NCI-H1105 treated with DMSO at 0.1 percent for 48 hours (cell line): ENCODE measurements around the gene THSD4.

Source experiments
- DNase-seq: peaks from one replicate; lab custom pipeline; 2025; lab: John Stamatoyannopoulos, UW

The THSD4 gene

GRCh38 chr15:71588746-71589145 lies 473.5 kb downstream of the THSD4 start:
- no peak for DNase-seq

- DNase-seq: no peak
Measured at GRCh38 chr15:71591057-71591456, 475.8 kb downstream of the THSD4 start.

DNA sequence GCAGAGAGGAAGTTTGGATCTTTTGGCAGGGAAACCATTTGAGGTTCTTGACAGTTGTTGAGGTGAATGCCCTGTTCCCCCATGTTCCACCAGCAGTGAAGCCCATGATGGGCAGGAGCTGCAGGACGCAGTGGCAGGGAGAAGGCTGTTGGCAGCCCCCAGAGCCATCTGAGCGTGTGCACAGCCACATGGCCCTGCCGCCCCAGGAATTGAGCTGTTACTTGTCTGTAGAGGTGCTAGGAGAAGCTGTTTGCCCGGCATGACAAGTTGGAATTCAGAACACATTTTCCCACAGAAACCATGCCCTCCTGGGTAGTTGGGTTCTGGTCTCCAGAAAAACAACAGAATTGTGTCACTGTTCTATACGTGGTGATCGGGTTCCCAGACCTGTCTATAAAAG lies 476.9 kb downstream of the THSD4 start:
- DNase-seq: no peak

DNA sequence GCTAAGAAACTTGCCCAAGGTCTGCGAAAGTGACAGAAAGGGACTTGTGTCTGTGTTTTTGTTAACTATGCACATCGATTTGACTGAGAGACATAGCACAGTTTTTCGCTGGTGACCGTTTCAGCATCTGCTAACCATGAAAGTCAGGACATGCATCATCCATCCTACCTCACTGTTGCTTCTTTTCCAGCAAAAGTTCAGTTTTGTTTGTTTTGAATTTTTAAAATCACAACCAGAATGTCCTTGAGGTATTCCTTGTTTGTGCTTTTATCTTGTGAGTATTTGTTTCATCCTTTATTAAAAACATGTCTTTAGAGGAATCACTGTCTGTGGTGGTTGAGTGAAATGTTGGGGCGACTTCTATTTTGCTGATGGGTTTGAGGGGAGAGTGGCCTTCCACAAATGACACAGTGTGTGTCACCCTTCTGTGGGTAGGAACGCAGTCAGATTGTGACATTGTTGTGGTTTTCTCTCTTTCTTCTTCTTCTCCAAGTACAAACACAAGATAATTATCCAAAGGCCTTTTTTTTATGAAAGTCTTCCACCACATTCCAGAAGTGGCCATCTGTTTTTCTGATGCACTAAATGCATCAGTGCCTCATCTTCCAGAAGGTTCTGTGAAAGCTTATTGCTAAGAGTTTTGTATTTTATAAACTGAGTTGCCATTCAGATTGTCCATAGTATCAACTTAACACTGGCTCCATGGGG lies 480.7 kb downstream of the THSD4 start:
- DNase-seq: no peak

- DNase-seq: no peak
Measured at GRCh38 chr15:71596672-71597071, 481.4 kb downstream of the THSD4 start.

DNA sequence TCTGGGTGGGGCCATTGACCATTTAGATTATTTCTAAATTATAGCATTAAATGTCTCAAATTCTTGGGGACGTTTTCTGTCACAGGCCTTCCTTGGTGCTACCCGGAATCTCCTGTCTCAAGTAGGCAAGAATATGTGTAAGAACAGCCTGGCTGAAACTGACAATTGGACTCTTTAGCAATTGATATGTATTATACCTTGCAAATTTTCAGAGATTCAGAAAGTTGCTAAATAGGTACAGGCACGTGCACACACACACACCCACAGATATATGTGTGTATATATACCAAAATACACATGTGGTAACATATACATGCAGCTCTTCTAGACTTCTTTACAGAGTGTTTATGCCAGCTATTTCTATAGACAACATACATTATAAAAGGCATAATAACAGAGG lies 481.9 kb downstream of the THSD4 start:
- no peak for DNase-seq

GRCh38 chr15:71597637-71598036 lies 482.4 kb downstream of the THSD4 start:
- no peak for DNase-seq

- DNase-seq: no peak
Measured at GRCh38 chr15:71598741-71599140, 483.5 kb downstream of the THSD4 start.

DNA sequence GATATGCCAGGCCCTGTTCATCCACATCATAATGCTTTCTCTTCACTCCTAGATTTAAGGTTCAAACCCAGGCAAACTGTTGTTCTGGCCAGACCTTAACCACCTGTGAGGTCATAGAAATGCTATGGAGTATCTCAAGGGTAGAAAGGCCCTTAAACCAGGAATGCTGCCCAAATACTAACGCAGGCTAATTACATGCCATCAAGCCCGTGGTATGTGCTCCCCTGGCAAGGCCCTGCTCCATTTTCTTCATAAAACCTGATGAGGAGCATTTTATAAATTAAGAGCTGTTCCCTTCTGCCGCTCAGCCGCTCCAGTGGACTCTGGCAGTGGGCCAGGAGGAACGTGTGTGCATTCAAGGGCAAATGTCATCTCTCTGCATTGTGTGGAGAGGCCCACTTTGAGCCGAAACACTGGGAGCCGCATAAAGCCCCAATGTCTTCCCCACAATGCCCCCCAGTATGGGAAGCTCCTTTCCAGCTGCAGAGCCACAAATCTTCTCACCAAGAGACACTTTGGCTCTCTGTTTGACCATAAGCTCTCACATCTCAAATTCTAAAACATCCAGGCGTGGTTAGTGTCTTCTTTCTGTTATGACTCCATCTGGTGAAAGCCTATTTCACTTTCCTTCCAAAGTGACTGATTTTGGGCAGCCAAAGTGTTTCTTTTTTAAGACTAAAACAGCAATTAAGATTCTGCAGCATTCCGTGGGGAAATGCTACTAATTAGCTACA lies 484.3 kb downstream of the THSD4 start:
- peak; percentile 15 for DNase-seq

DNA sequence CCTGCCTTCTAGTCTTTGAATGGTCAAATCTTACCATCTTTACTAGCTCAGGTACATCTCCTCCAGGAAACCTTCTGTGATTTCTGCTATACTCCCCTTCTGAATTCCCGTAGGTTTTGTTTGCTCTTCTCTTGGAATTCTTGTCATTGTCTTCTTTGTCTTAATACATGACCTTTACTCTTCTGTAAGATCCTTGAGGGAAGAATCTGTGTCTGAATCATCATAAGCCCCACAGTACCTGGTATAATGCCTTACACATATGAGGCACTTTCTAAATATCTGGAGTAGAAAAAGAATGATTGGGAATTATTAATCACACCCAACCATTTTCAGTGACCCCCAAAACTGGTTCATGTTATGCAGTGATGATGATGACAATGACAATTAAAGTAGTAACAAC lies 485.0 kb downstream of the THSD4 start:
- no peak for DNase-seq

DNA sequence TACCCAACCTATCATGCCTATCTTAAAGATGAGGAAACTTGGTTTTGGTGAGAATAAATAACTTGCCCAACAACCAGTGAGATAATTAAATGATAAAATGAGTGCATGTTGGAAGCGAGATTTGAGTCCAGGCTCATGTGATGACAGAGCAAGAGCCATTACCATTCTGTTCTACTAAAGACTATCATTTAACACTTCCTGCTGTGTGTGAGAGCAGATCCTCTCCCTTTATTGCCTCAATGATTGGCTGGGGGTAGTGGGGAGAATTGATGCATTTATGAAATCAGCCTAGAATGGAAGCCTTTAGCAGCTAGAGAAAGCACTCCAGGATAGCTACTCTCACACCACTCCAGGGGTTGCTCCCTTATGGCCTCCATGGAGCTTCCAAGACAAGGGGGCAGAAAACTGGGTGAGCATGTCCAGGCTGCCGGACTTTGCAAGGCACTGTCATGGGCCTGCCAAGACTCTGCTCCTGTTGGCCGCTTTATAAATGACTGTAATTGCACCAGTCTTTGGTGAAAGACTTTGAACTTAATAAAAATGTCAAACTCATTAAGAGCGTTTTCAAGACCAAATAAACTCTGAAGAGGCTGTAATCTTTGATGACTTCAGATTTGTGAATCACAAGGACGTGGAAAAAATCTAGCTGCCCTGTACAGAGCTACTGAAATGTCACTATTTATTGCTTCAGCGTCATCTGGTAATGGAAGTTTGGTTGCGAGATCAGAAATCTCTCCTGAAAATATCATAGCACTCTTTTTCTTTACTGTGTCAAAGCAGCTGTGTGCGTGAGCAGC lies 486.0 kb downstream of the THSD4 start:
- no peak for DNase-seq

GRCh38 chr15:71603379-71603778 lies 488.1 kb downstream of the THSD4 start:
- no peak for DNase-seq

DNA sequence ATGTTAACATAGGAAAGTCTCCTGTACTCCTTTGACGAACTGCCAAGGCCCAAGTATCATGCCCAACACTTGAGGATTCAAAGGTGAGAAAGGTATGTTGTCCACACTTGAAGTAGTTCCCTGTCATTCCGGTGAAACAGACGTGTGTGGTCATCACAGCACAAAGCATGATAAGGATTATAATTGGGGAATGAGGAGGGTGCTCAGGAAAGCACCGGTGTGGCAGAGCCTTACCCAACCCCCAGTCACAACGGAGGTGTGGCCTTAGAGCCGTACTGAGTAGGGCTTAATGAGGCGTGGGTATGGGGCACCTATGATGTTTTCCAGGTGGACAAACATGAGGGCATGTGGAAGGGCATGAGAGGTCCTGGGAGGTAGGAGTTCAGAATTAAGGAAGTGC lies 492.1 kb downstream of the THSD4 start:
- no peak for DNase-seq

DNA sequence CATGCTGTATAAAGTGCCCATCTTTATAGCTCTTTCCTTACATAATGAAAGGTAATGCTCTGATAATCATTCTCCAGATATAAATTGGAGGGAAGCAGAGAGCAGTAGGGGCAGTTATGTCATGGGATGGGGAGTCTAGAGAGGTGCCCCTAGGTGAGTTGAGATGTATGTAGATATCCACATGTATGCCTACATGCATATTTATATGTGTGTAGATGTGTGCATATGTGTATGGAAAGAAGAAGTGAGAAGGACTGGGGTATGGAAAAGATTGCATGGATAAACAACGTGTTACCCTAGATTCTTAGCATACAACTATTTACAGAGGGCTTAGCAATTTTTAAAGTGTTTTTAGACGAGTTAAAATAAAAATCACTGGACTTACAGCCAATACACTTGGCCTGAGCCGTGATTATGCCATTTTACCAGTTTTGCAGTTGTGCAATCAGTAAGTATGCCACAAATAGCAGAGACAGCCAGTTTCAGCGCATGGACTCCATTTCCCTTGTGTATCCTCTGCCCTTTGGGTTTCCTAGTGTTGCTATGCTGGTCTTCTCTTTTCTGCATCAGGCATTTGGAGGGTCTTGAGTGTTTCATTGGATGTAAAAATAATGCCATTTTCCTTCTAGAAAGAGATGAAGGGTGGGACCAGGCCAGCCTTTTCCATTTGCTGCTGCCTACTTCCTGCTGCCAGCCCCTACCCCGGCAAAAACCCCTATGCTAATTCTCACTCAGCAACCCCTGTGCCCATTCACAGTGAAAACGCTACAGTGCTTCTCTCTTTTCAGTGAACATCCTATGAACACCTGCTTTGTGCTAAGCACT lies 495.7 kb downstream of the THSD4 start:
- no peak for DNase-seq

DNA sequence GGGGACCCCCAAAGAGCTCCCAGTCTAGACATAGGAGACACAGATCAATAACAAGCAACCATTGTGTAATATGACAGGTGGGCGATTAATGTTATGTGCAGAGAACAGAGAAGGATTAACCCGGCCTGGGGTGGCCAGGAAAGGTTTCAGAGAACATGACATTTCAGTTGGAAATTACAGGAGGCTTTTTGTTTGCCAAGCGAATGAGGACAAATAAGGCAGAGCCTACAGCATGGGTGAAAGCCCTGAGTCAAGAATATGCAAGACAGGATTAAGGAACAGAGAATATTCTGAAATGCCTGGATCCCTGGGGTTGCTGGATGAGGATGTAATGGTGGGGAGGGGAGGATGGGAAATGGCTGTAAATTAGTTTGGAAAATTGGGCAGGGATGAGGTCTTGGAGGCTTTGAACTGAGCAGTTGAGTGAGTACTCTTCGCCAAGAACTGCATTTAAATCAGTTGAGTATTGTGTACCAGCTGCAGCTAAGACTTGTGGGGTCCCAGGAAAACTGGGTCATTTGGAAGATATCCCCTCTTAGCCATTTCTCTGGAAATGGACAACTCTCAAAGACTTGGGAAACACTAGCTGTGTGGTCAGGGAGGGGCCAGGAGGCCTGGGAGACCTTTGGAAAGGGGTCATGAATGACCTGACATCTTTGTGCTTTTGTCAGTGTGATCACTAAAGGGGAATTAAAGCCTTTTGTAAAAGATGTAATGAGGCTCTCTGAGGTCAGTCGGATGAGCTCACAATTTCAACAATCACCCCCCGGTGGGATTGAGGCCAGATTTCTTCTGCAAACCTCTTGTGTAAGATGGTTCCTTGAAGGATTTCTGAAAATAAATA lies 496.5 kb downstream of the THSD4 start:
- no peak for DNase-seq

DNA sequence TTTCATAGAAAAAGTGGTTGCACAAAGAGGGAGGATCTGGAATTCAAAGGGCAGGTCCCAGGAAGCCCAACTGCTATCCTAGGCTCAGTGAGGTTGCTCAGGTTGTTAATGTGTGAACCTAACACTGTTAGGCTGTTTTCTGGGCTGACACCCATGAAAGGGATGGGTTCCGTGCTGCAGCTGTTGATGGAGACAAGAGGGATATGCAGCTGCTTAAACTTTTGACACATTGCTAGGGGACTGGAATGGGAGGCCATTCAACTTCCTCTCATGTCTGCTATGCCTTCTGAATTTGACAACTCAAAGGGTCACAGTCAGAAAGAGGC lies 497.1 kb downstream of the THSD4 start:
- DNase-seq: no peak

DNA sequence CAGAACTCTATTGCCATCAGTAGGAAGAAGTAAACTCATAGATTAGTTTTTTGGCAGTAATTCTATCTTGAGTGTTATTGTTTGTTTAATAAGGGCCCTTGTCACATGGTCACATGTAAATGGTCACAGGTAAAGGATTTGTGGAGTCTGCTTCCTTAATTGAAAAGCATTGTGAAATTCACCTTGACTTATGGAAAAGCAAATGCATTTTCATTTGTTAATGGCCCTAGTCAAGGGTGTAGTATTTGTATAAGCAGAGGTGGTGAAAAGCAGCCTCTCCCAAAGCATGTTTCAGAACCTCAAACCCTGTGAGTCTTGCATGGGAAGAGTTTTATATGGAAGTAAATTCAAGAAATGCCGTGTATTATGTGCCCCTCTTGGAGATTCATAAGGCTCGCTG lies 497.6 kb downstream of the THSD4 start:
- DNase-seq: peak; percentile 45

GRCh38 chr15:71623111-71623510 lies 507.8 kb downstream of the THSD4 start:
- no peak for DNase-seq

- no peak for DNase-seq
Measured at GRCh38 chr15:71626596-71627088, 511.4 kb downstream of the THSD4 start.

DNA sequence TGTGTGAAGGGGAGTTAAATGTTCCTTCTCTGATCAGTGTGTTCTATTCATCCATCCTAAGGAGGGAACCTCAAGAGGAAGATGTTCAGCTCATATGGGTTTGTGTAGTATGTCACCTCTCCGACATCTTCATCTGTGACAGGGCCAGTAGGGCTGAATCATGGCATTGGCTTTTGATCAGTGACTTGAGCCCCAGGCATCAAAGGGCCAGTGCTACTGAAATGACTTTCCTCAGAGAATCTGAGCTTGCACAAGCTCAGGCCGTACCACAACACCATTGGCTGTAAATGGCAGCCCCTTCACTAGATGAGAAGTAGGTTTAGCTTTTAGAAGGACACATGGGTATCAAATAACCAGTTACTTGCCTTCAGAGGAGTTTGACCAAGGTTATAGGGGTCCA lies 511.9 kb downstream of the THSD4 start:
- no peak for DNase-seq

GRCh38 chr15:71627604-71628003 lies 512.3 kb downstream of the THSD4 start:
- DNase-seq: no peak
